Measurements from ENCODE around the gene AKAP13. TPM values are rescaled to one million over a fixed set of nuclear protein-coding genes. Genes with fewer than 3 reads are reported as not detected.

Gene AKAP13
- total RNA-seq, 1 experiment from 2014 or later, result 54.5 TPM

DNA sequence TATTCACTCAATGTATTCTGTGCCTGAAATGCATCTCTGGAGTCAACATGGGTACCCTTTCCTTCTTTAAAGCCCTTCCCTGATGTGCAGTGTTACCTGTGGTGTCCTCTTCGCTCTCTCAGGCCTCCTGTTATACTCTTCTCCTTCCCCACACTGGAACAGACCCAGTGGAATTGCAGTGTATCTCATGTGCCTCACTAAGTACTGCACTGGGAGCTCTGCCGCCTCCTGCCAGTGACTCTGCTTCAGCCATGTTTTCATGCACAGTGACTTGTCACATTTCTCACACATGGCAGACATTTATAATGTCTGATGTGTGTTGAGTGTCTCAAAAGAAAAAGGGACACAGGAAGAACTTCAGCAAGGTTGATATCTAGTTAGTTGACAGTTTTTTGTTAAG is 223.3 kb downstream of the AKAP13 start:
- no peak for DNase-seq (ENCODE audit: low spot score)
- no TSS peak for BruUV-seq (replicated peaks)
- Histone ChIP-seq H3K4me1 (ENCODE audit: insufficient read depth, low read length, poor library complexity, severe bottlenecking) (peaks cover 12% of the 10 kb centered on the region), H3K27ac (ENCODE audit: low read depth, low read length, poor library complexity, severe bottlenecking) (no peak overlapping the region), H3K27me3 (replicated peaks; ENCODE audit: insufficient read depth, low read depth, low read length, poor library complexity) (no peaks in the 10 kb centered on the region), H3K9me3 (ENCODE audit: low read depth, low read length, poor library complexity, severe bottlenecking) (no peaks in the 10 kb centered on the region), H3K4me3 (ENCODE audit: low read depth, low read length, poor library complexity, severe bottlenecking) (no peak overlapping the region), H3K36me3 (ENCODE audit: insufficient read depth, low read length, poor library complexity, severe bottlenecking) (no peaks in the 10 kb centered on the region)
- ChIA-PET CTCF (no interaction called here), POLR2A (ENCODE audit: low non-redundant PET) (no interaction called here)
- no peak for TF ChIP-seq EZH2 (IDR thresholded peaks at IDR 0.05; ENCODE audit: borderline replicate concordance, low read depth, low read length, poor library complexity, severe bottlenecking)
- TF ChIP-seq, protein P1, sequence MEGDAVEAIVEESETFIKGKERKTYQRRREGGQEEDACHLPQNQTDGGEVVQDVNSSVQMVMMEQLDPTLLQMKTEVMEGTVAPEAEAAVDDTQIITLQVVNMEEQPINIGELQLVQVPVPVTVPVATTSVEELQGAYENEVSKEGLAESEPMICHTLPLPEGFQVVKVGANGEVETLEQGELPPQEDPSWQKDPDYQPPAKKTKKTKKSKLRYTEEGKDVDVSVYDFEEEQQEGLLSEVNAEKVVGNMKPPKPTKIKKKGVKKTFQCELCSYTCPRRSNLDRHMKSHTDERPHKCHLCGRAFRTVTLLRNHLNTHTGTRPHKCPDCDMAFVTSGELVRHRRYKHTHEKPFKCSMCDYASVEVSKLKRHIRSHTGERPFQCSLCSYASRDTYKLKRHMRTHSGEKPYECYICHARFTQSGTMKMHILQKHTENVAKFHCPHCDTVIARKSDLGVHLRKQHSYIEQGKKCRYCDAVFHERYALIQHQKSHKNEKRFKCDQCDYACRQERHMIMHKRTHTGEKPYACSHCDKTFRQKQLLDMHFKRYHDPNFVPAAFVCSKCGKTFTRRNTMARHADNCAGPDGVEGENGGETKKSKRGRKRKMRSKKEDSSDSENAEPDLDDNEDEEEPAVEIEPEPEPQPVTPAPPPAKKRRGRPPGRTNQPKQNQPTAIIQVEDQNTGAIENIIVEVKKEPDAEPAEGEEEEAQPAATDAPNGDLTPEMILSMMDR (conservative IDR thresholded peaks at IDR 0.05; ENCODE audit: low read depth, low read length), result no peak
- intact Hi-C loops (cut with micrococcal nuclease; ENCODE audit: unreplicated experiment), result no loop called here

DNA sequence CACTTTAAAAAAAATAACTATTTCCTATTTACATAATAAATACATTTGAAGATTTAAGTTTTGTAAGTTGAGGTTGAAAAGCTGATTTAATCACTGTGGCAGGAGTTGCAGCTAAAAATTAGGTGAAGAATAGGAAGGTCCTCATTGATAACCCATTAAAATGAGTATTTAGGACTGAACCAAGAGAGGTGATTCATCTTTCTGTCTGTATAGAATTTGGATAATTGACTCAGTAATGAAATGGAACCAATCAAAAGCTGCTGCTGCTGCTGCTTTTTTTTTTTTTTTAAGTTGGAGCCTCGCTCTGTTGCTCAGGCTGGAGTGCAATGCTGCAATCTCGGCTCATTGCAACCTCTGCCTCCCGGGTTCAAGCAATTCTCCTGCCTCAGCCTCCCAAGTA is 223.8 kb downstream of the AKAP13 start:
- no peak for TF ChIP-seq EZH2 (IDR thresholded peaks at IDR 0.05; ENCODE audit: borderline replicate concordance, low read depth, low read length, poor library complexity, severe bottlenecking)
- TF ChIP-seq, protein P1 (conservative IDR thresholded peaks at IDR 0.05; ENCODE audit: low read depth, low read length), result no peak
- ChIA-PET CTCF (no interaction called here), POLR2A (ENCODE audit: low non-redundant PET) (no interaction called here)
- H3K36me3 ChIP-seq (ENCODE audit: insufficient read depth, low read length, poor library complexity, severe bottlenecking), result no peaks in the 10 kb centered on the region
- no peak overlapping the region for H3K4me3 ChIP-seq (ENCODE audit: low read depth, low read length, poor library complexity, severe bottlenecking)
- intact Hi-C loops (cut with micrococcal nuclease; ENCODE audit: unreplicated experiment), result no loop called here
- H3K27me3 ChIP-seq (replicated peaks; ENCODE audit: insufficient read depth, low read depth, low read length, poor library complexity), result no peaks in the 10 kb centered on the region
- H3K9me3 ChIP-seq (ENCODE audit: low read depth, low read length, poor library complexity, severe bottlenecking), result no peaks in the 10 kb centered on the region
- no peak overlapping the region for H3K27ac ChIP-seq (ENCODE audit: low read depth, low read length, poor library complexity, severe bottlenecking)
- no peak for DNase-seq (ENCODE audit: low spot score)
- peaks cover 12% of the 10 kb centered on the region for H3K4me1 ChIP-seq (ENCODE audit: insufficient read depth, low read length, poor library complexity, severe bottlenecking)
- BruUV-seq (replicated peaks), result no TSS peak

DNA sequence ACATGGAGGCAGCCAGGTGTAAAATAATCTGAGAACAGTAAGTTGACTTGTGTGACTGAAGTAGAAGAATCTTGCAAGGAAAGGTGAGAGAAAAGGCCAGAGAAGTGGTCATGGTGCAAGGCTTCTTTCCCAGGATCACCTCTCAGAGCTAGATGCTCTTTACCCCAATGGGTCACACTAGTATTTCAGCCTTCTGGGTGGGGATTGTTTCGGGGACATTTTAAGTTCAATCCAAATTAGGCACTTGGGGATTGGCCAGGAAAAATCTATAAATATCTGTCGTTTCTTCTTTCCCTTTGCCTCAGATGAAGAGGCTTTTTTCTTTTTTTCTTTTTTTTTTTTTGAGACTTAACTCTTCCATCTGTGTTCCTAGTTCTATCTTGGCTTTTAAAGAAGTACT is 226.3 kb downstream of the AKAP13 start:
- Histone ChIP-seq H3K9me3 (ENCODE audit: low read depth, low read length, poor library complexity, severe bottlenecking) (no peaks in the 10 kb centered on the region), H3K4me1 (ENCODE audit: insufficient read depth, low read length, poor library complexity, severe bottlenecking) (peaks cover 12% of the 10 kb centered on the region), H3K4me3 (ENCODE audit: low read depth, low read length, poor library complexity, severe bottlenecking) (no peak overlapping the region), H3K36me3 (ENCODE audit: insufficient read depth, low read length, poor library complexity, severe bottlenecking) (no peaks in the 10 kb centered on the region), H3K27ac (ENCODE audit: low read depth, low read length, poor library complexity, severe bottlenecking) (no peak overlapping the region), H3K27me3 (replicated peaks; ENCODE audit: insufficient read depth, low read depth, low read length, poor library complexity) (no peaks in the 10 kb centered on the region)
- TF ChIP-seq EZH2 (IDR thresholded peaks at IDR 0.05; ENCODE audit: borderline replicate concordance, low read depth, low read length, poor library complexity, severe bottlenecking), result no peak
- ChIA-PET POLR2A (ENCODE audit: low non-redundant PET) (interaction anchor here (0.5 kb wide), 1 partner anchor 79 kb away, joined by 4 read pairs; no protein-coding TSS in a partner anchor), CTCF (no interaction called here)
- DNase-seq (ENCODE audit: low spot score), result no peak
- BruUV-seq (replicated peaks), result no TSS peak
- intact Hi-C loops (cut with micrococcal nuclease; ENCODE audit: unreplicated experiment), result no loop called here

DNA sequence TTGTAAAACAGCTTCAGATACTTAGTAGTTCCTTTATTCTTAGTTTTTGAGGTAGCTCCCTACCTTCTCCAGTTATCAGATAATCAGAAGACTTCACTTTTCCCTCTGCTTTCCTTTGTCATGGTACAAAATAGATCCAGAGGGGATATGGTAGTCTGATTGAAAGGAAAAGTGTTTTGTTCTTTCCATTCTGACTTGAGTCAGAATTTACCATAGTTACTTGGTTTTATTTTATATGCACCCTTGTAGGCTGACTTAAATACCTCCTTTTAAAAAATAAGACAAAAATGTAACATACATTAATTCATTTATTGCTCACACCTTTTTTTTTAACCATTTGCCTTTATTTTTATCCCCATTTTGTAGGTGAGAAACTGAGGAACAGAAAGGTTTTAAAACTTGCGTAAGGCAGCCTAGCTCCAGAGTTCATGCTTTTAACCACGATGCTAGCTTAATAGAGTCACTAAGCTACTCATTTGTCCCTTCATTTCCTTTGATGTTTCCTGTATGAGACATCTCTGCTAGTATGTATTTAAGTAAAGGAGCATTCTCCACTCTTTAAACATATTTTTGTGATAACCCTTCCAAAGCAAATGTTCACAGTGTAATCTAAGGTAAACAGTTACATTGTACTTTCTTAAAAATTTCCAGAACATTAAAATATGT is 226.9 kb downstream of the AKAP13 start:
- Histone ChIP-seq H3K9me3 (ENCODE audit: low read depth, low read length, poor library complexity, severe bottlenecking) (no peaks in the 10 kb centered on the region), H3K36me3 (ENCODE audit: insufficient read depth, low read length, poor library complexity, severe bottlenecking) (no peaks in the 10 kb centered on the region), H3K4me3 (ENCODE audit: low read depth, low read length, poor library complexity, severe bottlenecking) (no peak overlapping the region), H3K27me3 (replicated peaks; ENCODE audit: insufficient read depth, low read depth, low read length, poor library complexity) (no peaks in the 10 kb centered on the region), H3K27ac (ENCODE audit: low read depth, low read length, poor library complexity, severe bottlenecking) (no peak overlapping the region), H3K4me1 (ENCODE audit: insufficient read depth, low read length, poor library complexity, severe bottlenecking) (peaks cover 12% of the 10 kb centered on the region)
- no peak for TF ChIP-seq EZH2 (IDR thresholded peaks at IDR 0.05; ENCODE audit: borderline replicate concordance, low read depth, low read length, poor library complexity, severe bottlenecking)
- TF ChIP-seq, protein P1 (conservative IDR thresholded peaks at IDR 0.05; ENCODE audit: low read depth, low read length), result no peak
- peak; percentile 29 for DNase-seq (ENCODE audit: low spot score)
- intact Hi-C loops (cut with micrococcal nuclease; ENCODE audit: unreplicated experiment), result no loop called here
- ChIA-PET CTCF (no interaction called here), POLR2A (ENCODE audit: low non-redundant PET) (no interaction called here)
- no TSS peak for BruUV-seq (replicated peaks)

Data from A673 (cell line).